Stimulated activated CD8-positive, alpha-beta memory T cell treated with anti-CD3 and anti-CD28 coated beads, Interleukin-2, amount 100 ng/mL, for 48 hours (primary cell): ENCODE results near the gene TMEM263.
A peak's percentile ranks its signal among the peaks of the same experiment; 100 is the strongest.
"Not testable (repeated sequence)": the region's sequence is repeated elsewhere in the genome, so short reads cannot be mapped to it uniquely, and the experiment has no call there.

Experiments used
- DNase-seq, 2 donors: peaks; one replicate each; pipeline ENCODE4 v3.0.0-alpha.2; 2020; ENCODE audit warnings: low read depth in 2 of 2

Gene TMEM263

DNA sequence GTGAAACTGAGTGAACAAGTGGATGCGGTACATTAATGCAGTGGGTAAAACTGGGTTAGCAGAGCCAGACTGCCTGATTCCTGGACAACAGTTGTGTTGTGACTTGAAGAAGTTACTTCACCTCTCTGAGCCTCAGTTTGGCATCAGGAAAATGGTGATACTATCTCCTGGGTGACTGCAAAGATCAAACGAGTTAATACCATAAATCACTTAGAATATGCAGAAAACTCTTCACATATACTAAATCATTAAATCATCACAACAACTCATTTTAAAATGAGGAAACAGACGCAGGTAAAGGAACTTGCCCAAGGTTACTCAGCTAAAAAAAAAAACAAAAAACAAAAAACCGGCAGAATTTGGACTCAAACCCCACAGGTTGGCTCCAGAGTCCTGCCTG lies 30.4 kb downstream of the TMEM263 start:
- no peak for DNase-seq

DNA sequence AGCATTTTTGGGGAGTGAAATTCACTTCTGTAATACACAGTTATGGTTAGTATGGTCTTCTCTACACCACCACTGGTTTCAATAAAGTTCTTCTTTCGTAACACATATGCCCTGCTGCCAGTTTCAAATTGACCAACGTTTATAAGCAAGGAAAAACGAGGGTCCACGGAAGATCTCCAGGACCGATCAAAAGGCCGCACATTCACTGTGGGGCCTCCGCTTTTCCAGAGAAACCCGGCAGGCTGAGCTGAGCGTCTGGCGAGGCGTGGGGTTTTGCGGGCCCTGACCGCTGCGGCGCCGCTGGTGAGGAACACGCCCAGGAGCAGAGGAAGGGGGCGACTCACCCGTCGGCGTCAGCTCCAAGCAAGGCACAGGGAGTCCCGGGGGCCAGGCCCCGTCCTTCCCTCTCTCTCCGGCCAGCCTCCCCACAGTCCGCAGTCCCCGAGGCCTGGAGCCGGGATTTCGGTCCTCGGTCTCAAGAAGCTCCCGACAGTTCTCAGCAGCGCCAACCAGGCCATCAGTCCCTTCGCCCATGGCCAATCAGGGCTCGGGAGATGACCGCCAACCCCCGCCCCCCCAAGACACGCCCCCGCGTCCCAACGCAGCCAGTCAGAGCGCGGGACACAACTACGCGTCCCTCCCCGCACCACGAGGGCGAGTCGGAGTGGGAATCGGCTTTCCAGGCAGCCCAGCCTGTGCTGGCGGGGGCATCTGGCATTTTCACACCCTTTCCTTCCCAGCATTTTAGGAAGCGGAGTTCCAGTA lies 31.1 kb downstream of the TMEM263 start, which contains the start of gene MTERF2:
TSS of gene MTERF2 (minus strand) at position 522 of the 765 bp plus-strand sequence. CDS start 8,432 bp downstream, outside the sequence.
- peak; percentile 68 to 71 for DNase-seq

DNA sequence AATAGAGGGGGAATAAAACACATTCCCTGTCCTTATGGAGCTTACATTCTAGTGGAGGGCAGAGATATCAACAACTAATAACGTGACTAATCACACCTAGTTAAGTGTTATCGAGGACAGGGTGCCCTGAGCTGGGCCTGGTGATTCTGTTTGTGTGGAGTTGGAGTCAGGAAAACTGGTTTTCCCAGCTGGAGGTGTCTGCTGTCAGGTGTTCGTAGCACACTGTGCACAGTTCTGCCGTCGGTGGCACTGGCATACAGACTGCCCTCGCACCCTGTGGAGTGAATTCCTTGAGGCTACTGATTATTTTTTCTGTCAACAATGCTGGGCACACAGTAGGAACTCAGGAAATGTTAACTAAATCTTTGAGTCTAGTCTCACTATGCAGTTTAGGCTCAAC lies 32.1 kb downstream of the TMEM263 start:
- DNase-seq: no peak

DNA sequence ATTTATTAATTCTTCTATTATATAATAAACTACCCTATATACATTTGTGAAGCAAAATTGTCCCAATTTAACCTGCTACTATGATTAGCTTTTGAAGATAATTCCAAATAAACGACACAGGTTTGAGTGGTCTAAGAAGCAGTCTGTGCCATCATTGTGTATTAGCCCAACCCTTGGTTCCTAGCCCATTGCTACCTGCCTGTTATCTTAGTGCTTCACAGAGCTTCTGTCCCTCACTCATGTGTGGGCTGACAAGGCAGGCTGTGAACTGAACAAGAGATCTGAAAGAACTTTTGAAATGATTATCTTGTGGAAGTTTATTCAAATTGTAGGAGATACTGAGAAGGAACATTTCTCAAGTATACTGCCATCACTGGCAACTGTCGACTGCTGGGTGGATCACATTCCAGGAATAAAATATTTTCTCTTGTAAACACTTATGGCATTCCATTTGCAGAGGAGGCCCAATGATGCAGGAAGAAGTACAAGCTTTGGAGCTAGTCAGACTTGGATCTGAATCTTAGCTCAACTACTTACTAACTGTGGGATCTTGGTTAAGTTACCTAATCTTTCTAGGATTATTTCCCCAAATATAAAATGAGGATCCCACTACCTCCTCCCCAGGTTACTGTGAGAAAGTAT lies 39.0 kb downstream of the TMEM263 start:
- no peak for DNase-seq

DNA sequence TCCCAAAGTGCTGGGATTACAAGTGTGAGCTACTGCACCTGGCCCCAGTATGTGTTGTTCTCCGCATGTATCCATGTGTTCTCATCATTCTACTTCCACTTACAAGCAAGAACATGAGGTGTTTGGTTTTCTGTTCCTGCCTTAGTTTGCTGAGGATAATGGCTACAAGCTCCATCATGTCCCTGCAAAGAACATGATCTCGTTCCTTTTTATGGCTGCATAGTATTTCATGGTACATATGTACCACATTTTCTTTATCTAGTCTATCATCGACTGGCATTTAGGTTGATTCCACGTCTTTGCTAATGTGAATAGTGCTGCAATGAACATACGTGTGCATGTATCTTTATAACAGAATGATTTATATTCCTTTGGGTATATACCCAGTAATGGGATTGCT lies 40.4 kb downstream of the TMEM263 start:
- not testable (repeated sequence) for DNase-seq

DNA sequence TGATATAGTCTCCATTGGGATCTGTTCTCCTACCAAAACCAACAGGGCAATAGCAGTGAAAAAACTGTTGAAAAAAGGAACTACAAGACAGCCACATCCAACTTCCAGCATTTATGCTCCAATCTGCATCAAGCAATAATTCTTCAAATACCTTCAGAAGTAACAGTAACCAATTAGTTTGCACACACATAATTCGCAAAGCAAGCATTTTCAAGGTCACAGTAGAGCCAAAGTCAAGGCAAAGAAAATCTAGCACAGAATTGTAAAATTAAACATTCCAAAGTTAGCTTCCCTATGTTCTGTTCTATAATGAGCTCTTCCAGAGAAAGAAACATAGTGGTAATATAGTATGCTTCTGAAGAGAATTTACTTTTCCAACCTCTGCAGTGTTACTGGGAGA lies 42.2 kb downstream of the TMEM263 start:
- no peak for DNase-seq

DNA sequence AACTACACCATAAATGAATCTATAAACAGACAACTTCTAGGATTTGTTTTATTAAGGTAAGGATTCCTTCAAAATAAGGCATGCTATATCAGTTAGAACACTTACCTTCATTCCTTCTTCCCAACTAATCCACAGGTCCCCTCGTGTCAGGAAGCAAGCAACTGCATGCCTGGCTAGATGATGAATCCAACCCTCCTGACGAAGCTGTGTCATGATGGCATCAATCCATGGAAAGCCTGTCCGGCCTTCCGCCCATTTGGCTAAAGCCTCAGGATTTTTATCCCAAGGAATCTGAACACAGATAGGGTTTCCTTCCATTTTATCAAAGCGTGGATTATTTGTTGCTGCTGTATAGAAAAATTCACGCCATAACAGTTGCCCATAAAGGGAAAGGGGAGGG lies 43.7 kb downstream of the TMEM263 start:
- DNase-seq: no peak

DNA sequence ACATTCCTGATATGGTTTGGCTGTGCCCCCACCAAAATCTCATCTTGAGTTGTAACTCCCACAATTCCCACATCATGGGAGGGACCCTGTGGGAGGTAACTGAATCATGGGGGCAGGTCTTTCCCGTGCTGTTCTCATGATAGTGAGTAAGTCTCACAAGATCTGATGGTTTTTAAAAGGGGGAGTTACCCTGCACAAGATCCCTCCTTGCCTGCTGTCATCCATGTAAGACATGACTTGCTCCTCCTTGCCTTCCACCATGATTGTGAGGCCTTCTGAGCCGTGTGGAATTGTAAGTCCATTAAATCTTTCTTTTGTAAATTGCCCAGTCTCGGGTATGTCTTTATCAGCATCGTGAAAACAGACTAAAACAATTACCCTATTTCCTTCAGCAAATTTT lies 47.0 kb downstream of the TMEM263 start:
- DNase-seq: not testable (repeated sequence)

DNA sequence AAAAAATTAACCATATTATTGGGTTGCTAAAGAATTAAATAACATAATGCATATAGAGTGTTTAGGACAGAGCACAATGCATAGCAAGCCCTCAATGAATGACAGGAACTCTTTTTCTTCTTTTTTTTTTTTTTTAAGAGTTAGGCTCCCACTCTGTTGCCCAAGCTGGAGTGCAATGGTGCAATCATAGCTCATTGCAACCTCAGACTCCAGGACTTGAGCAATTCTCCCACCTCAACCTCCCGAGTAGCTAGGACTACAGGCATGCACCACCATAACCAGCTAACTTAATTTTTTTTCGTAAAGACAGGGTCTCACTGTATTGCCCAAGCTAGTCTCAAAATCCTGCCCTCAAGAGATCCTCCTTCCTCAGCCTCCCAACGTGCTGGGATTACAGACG lies 51.7 kb downstream of the TMEM263 start:
- DNase-seq: no peak

DNA sequence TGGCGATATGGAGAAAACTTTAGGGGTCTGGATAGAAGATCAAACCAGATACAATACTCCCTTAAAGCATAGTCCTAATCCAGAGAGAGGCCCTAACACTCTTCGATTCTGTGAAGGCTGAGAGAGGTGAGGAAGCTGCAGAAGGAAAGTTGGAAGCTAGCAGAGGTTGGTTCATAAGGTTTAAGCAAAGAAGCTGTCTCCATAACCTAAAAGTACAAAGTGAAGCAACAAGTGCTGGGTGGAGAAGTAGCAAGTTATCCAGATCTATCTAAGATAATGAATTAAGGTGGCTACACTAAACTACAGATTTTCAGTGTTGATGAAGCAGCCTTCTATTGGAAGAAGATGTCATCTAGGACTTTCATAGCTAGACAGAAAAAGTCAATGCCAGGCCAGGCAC lies 55.8 kb downstream of the TMEM263 start:
- no peak for DNase-seq

DNA sequence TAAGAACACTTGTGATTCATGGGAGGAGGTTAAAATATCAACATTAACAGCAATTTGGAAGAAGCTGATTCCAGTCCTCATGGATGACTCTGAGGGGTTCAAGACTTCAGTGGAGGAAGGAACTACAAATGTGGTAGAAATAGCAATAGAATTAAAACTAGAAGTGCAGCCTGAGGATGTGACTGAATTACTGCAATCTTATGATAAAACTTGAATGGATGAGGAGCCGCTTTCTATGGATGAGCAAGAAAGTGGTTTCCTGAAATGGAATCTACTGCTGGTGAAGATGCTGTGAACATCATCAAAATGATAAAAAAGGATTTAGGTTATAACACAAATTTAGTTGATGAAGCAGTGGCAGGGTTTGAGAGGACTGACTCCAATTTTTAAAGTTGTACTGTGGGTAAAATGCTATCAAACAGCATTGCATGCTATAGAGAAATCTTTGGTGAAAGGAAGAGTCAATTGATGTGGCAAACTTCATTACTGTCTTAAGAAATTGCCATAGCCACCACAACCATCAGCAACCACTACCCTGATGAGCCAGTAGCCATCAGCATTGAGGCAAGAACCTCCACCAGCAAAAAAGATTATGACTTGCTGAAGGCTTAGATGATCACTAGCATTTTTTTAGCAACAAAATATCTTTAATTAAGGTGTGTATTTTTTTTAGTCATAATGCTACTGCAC lies 57.2 kb downstream of the TMEM263 start:
- DNase-seq: no peak

DNA sequence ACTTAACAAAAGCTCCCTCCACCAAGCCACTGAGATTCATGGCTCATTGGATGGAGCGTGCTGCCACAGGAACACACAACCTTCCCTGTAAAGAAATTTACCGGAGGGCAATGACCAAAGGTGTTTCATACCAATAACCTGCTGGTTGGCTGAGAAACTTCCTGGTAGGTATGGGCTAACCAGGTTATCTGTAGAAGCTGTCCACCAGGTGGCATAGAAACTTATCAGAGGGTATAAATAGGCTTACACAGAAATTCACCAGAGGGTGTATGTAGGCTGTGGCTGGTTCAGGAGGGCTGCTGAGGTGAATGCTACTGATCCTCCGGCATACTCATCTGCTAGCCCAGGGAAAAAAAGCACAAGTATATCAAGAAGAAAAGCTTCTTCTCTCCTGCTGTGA lies 58.3 kb downstream of the TMEM263 start:
- DNase-seq: no peak

DNA sequence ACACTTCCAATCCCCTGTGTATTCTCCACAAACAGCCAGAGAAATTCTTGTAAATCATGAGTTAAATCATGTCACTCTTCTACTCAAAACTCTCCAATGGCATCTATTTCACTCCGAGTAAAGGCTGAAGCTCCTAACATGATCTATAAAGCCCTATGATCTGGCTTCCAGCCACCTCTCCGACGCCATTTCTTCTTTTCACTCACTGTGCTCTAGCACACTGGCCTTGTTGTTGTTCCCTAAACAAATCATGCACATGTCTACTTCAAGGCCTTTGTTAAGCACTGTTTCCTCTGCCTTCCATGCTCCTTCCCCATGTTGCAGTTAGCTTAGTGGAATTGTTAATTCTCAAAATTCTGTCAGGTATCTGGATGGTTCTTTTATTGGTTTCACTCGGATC lies 61.3 kb downstream of the TMEM263 start:
- no peak for DNase-seq

DNA sequence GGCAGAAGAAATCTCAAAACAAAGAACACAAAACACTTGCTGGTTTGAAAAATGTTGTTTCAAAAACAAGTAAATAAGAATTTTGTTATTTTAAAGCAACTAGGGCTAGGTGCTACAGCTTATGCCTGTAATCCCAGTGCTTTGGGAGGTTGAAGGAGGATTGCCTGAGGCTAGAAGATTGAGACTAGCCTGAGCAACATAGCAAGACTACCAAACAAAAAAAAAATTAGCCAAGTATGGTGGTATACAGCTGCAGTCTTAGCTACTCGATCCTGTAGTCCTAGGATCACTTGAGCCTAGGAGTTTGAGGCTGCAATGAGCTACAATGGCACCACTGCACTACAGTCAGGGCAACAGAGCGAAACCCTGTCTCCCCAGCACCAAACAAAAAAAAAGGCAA lies 63.8 kb downstream of the TMEM263 start:
- DNase-seq: no peak
